Epithelial cell of esophagus (primary cell): ENCODE results near the gene SEMA6B.

Experiments
- DNase-seq: peaks from one replicate; pipeline ENCODE4 v3.0.0; 2010; ENCODE audit warnings: low read depth
- H3K4me3 ChIP-seq: 2 replicates; pipeline ENCODE4 v1.5.1; 2011; ENCODE audit warnings: mild to moderate bottlenecking, low read length, control low read depth
- TF ChIP-seq, protein P1 (sequence below): IDR thresholded peaks from 2 replicates; pipeline ENCODE4 v1.5.1; 2011; ENCODE audit warnings: low read depth, mild to moderate bottlenecking, low read length, control low read depth, inconsistent platforms; ENCODE audit not compliant: insufficient read depth; ENCODE audit errors: missing control alignments

SEMA6B gene

DNA sequence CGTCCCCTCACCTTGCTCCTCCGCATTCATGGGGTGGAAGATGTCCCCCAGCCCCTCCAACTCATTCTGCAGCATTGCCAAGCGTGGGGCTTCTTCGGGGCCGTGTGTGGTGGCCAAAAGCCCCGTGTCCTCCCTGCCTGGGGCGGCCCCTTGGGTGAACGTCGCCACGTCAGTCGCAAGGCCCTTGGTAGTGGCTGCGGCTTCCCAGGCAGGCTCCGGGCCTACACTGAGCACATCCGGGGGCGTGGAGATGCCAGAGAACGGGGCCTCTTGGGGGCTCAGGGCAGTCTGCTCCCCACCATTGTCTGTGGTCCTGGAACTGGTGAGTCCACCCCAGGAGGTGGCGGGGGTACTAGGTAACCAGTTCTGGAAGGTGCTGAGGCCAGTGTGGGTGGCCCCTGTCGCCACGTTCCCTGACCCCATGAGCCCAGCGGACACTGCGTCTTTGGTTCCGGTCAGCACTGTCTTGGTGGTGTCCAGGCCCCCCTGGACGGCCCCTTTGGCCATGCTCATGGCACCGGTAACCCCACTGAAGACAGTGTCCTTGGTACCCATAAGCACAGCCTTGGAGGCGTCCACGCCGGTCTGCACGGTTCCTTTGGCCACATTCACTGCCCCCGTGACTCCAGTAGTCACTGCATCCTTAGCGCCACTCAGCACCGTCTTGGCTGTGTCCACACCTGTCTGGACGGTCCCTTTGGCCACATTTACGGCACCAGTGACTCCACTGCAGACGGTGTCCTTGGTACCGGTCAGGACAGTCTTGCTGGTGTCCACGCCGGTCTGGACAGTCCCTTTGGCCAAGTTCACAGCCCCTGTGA is 48.8 kb downstream of the SEMA6B start:
- no peak for DNase-seq
- no peak overlapping the region for H3K4me3 ChIP-seq
- TF ChIP-seq, protein P1, sequence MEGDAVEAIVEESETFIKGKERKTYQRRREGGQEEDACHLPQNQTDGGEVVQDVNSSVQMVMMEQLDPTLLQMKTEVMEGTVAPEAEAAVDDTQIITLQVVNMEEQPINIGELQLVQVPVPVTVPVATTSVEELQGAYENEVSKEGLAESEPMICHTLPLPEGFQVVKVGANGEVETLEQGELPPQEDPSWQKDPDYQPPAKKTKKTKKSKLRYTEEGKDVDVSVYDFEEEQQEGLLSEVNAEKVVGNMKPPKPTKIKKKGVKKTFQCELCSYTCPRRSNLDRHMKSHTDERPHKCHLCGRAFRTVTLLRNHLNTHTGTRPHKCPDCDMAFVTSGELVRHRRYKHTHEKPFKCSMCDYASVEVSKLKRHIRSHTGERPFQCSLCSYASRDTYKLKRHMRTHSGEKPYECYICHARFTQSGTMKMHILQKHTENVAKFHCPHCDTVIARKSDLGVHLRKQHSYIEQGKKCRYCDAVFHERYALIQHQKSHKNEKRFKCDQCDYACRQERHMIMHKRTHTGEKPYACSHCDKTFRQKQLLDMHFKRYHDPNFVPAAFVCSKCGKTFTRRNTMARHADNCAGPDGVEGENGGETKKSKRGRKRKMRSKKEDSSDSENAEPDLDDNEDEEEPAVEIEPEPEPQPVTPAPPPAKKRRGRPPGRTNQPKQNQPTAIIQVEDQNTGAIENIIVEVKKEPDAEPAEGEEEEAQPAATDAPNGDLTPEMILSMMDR, result no peak

DNA sequence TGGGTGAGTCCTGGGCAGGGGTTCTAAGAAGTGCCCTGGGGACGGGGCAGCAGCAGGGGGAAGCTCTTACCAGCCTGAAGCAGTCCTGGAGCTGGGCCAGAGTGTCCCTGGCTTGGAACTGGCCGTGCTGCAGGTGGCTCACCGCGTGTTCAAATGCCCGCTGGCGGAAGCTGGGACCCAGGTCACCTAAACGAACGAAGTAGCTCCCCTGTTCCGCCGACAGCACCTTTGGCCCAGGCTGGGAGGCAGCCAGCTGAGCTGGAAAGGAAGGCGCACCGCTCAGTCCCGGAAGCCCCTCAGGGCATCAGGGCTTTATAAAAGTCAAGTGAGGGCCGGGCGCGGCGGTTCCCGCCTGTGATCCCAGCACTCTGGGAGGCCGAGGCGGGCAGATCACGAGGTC is 50.8 kb downstream of the SEMA6B start:
- DNase-seq, result no peak
- TF ChIP-seq, protein P1, result no peak
- H3K4me3 ChIP-seq, result no peak overlapping the region

DNA sequence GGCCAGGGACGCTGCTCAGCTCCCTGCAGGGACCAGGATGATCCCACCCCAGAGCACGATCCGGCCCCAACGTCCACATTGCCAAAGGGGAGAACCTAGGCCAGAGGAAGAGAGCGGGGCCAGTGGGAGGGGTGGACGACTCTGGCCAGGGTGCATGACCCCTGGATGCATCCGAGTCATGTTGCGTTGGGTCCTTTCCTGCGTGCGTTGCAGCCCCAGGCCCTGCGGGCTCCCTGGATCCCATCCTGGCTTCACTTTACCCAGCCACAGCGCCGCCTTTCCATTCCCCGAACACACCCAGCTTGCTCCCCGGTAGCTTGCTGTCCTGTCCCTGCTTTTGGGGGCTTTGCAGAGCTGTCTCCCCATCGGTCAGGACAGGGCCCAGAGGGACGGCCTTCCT is 51.7 kb downstream of the SEMA6B start:
- TF ChIP-seq, protein P1, result no peak
- no peak overlapping the region for H3K4me3 ChIP-seq
- DNase-seq, result no peak

DNA sequence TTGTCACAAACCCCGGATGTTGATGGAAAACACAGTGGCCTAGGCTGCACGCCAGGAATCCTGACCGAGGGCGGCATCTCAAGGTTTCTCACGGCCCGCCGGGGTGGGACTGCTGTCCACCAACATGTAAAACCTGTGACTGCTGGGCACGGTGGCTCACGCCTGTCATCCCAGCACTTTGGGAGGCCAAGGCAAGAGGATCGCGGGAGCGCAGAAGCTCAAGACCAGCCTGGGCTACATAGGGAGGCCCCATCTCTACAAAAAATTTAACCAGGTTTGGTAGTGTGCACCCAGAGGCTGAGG is 52.4 kb downstream of the SEMA6B start:
- DNase-seq, result no peak
- no peak overlapping the region for H3K4me3 ChIP-seq
- TF ChIP-seq, protein P1, result no peak

DNA sequence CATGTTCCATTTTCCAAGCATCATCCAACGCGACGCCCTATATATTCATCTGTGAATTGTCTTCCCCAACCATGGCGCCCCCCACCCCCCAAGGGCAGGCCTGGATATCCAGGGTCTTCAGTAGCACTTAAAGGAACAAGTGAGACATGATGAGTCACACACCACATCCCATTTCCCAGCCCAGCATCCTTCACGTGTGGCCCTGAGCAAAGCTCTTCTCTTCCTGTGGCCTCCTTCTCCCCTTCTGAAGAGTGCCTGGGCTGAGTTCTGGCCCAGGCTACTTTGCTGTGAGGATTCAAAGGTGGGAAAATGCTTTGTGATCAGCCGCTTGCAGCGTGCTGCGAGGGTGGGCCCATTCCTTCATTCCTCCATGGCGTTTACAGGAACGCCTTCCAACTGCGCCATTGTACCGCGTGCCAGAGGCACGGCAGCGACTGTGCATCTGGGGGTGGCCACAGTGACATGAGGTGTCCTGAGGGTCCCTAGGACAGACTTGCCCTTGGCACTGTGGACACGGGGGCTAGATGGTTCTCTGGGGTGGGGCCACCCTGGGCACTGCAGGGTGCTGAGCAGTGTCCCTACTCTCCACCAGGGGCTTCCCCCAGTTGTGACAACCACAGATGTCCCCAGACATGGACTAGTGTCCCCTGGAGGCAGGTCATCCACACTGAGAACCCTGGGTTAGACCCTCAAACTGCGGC is 52.9 kb downstream of the SEMA6B start:
- DNase-seq, result peak; percentile 58
- TF ChIP-seq, protein P1, result no peak
- H3K4me3 ChIP-seq, result no peak overlapping the region

DNA sequence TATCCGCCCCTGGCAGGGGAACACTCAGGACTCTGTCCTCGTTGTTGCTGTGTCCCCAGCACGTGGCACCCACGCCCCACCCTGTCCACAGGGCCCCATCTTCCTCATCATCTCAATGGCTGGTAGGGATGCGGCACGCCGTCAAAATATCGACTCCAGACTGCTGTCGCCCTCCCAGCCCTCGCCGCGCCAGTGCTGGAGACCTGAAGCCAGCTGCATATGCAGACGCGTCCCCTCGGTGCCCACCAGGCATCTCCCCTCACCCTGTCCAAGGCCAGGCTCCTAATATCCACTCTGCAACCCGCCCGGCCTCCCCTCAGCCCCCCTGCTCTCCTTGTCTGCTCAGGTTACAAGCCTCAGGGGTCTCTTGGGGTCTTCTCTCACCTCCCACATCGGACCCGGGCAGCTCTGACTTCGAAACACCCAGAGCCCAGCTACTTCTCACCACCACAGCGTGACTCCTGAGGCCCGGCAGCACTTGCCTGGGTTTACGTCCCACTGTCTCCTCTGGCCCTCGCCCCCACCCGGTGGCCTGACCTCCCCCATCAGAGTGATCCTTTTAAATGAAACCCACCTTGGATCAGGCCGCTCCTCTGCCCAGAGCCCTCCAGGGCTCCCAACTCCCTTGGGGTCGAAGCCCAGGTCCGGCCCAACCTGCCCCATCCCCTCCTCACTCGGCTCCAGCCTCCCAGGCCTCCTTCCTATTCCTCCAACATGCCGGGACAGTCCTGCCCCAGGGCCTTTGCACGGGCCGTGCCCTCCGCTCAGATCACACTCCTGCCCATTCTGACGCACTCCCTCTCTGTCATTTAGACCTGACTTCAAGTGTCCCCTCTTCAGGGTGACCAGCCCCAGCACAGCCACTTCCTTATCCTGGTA is 53.7 kb downstream of the SEMA6B start:
- no peak overlapping the region for H3K4me3 ChIP-seq
- TF ChIP-seq, protein P1, result no peak
- DNase-seq, result no peak
